Measurements from ENCODE around the gene HTRA3. TPM values are rescaled to one million over a fixed set of nuclear protein-coding genes. Genes with fewer than 3 reads are reported as not detected.

HTRA3 gene
- total and polyA plus RNA-seq, 2 of the 8 experiments (the other 6 are each of a cell fraction or from before 2014, with no cell fraction given) = 3.2 to 5.8 TPM

DNA sequence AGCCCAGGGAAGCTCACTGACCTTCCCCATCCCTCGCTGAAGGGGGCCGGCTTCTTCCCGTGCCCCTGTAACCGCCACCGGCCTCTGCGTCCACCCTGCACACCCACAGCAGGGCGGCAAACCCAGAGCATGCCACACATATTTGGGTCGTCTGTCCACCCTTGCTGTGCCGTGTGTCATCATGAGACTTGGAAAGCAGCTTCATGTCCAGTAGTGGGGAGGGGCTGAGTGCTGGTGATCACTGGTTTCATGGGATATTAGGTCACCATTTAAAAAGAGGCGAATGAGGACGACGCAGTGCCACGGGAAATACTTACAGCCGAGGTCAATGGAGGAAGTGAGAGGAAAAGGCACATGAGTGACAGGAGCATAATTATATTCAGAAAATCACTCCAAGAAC is 74.8 kb downstream of the HTRA3 start (continued):
- TF ChIP-seq, protein P1, sequence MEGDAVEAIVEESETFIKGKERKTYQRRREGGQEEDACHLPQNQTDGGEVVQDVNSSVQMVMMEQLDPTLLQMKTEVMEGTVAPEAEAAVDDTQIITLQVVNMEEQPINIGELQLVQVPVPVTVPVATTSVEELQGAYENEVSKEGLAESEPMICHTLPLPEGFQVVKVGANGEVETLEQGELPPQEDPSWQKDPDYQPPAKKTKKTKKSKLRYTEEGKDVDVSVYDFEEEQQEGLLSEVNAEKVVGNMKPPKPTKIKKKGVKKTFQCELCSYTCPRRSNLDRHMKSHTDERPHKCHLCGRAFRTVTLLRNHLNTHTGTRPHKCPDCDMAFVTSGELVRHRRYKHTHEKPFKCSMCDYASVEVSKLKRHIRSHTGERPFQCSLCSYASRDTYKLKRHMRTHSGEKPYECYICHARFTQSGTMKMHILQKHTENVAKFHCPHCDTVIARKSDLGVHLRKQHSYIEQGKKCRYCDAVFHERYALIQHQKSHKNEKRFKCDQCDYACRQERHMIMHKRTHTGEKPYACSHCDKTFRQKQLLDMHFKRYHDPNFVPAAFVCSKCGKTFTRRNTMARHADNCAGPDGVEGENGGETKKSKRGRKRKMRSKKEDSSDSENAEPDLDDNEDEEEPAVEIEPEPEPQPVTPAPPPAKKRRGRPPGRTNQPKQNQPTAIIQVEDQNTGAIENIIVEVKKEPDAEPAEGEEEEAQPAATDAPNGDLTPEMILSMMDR (IDR thresholded peaks at IDR 0.05; ENCODE audit: control extremely low read depth in 1 of 3, insufficient read depth in 1 of 3, low read depth in 1 of 3, low read length in 3 of 3) = no peak

Data from H1 (cell line).